DMS 273 (cell line): ENCODE measurements around the gene HHIPL1.

ENCODE experiments used
- DNase-seq: peaks from one replicate; lab custom pipeline; 2025; ENCODE audit not compliant: unreplicated experiment; lab: John Stamatoyannopoulos, UW

Gene HHIPL1

DNA sequence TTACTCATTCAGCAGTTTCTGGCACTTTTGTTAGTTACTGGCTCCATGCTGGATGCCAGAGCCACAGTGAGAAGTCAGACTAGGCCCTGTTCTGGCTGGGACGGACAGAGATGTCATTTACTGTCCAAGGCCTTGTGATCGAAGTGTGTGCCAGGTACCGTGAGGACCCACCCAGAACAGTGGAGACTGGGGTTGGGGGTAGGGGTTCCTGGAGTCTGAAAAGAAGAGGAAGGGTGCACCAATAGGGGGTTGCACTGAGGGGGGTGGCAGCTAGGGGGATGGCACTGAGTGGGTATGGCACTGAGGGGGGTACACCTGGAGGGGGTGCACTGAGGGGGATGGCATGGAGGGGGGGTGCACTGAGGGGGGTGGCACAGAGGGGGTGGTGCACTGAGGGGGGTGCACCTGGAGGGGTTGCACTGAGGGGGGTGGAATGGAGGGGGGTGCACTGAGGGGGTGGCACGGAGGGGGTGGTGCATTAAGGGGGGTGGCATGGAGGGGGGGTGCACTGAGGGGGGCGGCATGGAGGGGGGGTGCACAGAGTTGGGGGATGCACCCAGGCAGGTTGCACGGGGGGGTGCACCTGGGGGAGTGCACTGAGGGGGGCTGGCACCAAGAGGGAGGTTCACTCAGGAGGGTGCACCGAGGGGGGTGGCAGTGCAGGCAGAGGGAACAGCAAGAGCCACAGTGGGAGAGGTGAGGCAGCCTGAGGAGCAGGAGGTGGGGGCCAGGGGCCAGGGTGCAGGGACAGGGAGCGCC, 28.6 kb downstream of the HHIPL1 start:
- no peak for DNase-seq

DNA sequence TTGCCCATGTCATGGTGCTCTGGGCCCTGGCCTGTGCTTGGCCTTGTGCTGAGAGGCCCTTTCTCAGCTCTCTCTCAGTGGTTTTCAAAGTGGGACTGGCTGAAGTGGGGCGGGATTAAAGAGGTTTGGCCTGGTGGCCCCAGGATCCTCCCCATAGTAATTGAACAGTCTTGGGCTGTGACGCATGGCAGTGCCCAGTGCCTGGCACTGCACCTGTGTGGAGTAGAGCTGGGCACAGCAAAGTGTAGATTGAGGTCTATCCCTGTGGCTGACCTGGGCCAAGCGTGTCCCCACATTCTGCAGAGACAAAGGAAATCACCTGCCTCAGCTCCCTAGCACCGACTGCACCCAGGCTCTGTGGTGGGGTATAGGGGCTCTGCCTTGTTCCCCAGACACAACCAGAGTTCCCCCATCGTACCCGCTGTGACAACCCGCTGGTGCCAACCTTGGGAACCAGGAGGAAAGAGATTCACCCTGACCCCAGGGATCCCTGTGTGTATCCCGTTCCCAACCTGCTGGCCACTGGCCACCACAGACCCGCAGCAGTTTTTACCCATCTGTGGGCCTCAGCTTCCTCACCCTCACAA, 29.2 kb downstream of the HHIPL1 start:
- DNase-seq, result no peak

DNA sequence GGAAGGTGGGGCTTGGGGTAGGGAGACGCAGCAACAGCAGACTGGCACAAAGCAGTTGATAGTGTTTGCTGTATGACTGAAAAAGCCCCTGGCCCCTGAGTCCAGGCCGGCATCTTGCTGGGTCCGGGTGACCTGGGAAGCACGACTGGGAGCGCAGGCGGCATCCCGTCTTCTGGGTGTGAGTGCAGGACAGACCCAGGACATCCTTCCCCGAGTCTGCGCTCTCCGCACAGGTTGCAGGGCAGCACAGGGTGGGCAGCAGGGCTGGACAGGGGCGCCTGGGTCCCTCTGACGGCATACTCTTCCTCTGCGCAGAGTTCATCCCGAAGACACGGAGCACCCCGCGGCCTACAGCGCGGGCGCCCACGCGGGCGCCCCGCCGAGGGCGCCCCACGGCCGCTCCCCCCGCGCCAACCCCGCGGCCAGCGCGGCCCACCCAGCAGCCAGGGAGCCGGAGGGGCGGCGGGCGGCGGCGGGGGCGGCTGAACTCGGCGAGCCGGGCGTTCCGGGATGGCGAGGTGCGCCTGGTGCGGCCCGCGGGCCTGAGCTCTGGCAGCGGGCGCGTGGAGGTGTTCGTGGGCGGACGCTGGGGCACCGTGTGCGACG, 29.9 kb downstream of the HHIPL1 start:
- no peak for DNase-seq

DNA sequence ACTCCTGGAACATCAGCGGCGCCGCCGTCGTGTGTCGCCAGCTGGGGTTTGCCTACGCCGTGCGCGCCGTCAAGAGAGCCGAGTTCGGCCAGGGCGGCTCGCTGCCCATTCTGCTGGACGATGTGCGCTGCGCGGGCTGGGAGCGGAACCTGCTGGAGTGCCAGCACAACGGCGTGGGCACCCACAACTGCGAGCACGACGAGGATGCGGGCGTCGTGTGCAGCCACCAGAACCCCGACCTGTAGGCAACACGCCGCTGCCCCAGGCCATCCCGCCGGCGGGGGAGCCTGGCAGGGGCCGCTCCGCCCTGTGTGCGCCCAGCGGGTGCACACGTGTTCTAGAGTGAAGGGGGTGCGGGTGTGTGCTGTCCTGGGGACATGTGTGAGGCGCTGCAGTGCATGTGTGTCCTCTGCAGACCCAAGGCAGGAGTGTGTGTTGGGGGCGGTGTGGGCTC, 30.5 kb downstream of the HHIPL1 start:
- no peak for DNase-seq

DNA sequence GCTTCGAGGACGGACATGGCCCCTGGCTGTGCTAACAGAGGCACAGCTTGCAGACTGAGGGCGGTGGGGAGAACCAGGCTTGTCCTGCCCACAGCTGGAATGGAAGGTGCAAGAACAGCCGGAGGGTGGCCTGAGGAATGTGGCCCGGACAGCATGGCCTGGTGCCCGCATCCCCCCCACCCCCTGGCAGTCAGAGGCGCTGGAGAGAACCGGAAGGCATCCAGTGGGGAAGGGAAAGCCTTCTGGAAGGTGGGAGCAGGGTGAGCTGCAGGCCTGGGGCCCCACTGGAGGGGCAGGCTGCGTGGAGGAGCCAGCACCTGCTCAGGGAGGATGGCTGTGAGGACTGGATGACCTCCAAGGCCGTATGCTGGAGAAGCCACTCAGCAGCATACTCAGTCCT, 31.0 kb downstream of the HHIPL1 start:
- no peak for DNase-seq

DNA sequence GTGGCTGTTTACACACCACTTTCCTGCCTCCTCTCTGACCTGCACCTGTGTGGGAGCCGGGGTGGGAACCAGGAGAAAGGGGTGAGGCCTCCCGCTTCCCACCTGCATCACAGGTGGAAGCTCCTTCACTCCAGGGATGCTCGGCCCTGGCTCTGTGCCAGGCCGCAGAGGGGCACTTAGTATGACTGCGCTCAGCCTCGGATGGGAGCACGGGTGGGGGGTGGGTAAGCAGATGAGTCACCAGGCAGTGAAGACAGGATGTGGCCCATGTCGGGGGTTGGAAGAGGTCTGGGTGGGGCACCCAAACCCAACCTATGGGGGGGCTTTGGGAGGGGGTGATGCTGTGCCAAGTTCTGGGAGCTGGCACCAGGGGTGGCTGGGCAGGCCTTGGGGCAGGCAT, 31.7 kb downstream of the HHIPL1 start:
- DNase-seq, result no peak

DNA sequence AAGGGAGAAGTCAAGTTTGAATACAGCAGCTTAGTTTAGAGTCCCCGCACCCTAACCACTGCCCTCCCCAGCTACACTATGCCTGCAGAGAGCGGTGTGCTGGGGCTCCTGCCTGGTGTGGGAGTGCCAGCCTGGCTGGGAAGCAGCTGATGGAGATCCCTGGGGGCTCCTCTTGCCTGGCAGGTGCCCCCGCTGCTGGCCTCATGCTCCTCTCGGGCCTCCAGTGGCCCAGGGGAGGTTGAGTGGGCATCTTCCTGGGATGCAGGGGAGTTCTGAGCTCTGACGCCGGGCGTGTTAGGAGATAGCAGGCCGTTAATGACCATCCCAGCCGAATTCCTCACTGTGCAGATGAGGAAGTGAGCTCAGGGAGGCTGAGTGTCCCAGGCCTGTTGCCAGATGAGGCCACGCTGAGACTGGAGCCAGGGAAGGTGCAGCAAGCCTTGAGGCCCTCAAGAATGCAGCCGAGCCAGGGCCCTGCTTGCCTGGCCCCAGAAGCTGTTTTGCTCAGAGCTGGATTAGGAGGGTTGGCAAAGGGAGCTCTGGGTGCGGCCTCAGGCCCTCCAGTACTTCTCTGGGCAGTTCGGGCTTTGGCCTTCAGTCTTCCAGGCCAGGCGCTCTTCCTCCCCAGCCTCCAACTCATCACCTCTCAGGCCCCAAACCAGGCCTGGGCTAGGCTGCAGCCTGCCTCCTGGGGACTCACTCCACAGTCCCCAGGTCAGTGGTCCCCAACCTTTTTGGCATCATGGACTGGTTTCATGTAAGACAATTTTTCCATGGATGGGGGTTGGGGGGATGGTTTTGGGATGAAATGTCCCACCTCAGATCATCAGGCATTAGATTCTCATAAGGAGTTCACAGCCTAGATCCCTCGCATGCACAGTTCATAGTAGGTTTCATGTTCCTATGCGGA, 32.6 kb downstream of the HHIPL1 start:
- DNase-seq, result no peak

DNA sequence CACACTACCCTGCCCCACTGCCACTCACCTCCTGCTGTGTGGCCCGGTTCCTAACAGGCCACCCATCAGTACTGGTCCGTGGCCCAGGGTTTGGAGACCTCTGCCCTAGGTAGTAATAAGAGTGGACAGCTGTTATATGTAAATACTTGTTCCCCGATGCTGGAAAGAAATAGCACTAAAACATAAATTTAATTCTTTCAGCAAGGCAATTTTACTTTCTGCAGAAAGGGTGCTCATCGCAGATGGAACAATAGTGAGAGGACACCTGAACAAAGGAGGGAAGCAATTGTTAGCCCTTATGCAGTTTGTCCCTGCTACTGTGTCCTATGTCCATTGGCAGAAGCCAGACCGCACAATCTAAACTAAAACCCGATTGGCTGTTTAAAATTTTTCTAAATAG, 33.3 kb downstream of the HHIPL1 start:
- no peak for DNase-seq

DNA sequence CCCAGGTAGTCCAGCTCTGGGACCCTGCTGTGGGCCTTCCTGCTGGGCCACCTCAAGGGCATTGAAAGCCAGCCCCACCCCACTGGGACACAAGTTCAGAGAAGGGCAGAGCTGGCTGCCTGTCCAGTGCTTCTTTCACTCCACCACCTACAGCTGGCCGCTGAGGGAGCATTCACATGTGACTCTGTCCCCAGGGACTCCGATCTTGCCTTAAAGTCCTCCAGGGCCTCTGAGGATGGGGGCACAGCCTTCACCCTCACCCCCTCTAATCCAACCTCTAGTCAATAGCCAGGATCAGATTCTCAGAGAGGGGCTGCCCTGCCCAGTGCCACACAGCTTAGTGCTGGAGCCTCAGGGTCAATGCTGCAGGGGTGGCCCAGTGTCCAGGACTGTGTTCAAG, 34.2 kb downstream of the HHIPL1 start:
- no peak for DNase-seq

DNA sequence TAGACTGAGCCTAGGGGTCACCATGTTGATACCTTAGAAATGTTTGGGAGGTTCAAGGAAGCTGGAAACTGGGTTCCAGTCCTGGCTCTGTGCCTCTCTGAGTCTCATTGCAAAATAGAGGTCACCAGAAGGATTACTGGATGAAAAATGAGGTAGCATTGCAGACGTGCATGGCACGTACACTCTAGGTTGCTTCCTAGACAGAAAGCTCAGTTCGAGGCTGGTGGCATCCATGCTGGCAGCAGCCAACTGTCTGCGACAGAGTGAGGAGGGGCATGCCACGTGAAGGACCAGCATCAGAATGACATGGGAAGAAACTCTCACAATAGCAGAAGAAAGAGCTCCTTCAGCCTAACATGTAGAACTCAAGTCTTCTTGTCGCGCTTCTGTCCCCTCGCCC, 34.6 kb downstream of the HHIPL1 start:
- DNase-seq, result no peak

DNA sequence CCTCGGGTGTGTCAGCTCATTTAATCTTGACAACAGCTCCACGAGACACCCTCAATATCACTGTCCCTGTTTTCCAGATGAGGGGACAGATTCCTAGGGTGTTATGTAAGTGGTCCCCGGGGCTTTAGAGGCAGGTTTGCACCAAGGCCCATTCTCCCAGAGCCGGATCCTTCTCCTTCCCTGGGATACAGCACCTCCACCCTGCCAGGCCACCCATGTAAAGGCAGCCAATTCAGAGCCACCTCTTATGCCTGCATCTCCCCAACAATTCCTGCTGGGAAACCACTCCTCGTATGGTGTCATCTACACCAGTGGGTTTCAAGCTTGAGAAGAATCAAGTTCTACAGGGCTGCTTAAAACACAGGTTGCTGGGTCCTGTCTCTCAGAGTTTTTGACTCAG, 35.1 kb downstream of the HHIPL1 start:
- DNase-seq, result no peak

DNA sequence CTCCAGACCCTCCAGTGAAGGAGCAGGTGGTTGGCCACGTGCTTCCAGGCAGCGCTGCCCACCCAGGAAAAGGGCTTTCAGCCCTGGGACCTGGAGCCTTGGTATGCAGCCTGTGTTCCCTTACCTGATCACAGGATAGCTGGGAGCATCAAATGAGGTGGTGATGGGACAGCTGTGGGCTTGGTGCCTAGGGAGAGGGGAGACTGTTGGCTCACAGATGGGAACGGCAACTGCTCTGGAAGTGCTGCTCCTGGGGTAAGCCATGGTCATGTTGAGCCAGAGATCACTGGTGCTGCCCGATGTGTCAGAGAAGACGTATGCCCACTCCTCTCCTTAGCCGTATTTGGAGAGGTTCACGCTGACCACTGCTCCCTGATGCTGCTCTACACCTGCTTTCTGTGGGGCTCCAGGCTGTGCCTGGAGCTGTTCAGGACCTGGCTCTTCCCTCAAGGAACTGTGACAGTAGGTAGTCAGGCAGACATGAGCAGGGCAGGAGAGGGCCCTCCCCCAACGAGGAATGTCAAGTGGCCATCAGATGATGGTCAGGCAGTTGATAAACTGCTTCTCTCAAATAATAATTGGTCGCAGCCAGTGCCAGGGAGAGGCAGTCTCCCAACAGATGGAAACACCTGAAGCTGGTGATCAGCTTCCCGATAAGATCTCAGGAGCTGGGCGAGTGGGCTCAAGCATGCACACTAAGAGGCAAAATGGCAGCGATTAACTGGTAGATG, 36.3 kb downstream of the HHIPL1 start:
- no peak for DNase-seq

DNA sequence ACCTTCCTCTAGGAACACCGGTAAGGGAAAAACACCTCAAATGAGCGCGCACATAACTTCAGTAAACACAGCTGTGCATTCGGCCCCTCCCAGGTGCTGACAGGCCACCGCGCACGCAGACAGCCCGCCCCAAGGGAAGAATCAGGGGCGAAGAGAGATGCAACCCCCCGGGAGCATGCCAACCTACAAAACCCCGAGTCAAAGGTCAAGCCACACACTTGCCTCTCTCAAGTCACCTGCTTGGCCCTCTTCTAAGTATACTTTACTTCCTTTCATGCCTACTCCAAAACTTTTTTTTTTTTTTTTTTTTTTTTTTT, 36.9 kb downstream of the HHIPL1 start:
- no peak for DNase-seq

DNA sequence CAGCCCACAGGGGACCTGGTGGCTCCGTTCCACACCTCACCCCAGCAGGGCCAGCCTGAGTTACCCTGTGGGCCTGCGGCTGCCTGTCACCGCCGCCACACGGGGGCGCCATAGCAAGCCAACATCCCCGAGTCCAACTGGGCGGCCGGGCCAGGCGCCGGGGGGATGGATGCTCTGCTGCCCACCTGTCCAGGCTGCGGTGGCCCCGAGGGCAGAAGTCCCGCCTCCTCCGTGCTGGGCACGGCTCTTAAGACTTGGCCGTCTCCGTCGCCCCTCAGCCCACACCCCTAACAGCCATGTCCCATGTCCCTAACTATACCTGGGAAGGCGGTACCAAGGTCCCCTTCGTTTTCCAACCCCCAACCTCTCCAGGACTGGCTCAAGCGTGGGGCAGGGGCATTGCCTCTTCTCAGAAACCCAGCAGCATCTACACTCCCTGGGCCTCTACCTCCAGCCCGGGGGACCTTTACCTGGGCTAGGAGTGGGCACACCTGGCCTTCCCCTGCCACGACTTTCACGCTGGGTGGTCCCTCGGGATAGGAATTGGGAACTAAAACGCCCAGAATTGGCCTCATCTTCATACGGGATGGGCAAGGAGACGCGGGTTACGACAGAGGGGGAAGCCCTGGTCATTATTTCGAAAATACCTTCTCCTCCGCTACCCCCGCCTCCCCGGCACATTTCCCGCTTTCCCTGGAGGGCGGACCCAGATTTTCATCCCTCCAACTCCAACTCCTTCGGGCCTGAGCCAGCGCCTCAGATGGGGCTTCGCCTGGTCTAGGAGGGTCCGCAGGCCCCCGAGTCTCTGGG, 38.1 kb downstream of the HHIPL1 start:
- DNase-seq, result peak; percentile 91

DNA sequence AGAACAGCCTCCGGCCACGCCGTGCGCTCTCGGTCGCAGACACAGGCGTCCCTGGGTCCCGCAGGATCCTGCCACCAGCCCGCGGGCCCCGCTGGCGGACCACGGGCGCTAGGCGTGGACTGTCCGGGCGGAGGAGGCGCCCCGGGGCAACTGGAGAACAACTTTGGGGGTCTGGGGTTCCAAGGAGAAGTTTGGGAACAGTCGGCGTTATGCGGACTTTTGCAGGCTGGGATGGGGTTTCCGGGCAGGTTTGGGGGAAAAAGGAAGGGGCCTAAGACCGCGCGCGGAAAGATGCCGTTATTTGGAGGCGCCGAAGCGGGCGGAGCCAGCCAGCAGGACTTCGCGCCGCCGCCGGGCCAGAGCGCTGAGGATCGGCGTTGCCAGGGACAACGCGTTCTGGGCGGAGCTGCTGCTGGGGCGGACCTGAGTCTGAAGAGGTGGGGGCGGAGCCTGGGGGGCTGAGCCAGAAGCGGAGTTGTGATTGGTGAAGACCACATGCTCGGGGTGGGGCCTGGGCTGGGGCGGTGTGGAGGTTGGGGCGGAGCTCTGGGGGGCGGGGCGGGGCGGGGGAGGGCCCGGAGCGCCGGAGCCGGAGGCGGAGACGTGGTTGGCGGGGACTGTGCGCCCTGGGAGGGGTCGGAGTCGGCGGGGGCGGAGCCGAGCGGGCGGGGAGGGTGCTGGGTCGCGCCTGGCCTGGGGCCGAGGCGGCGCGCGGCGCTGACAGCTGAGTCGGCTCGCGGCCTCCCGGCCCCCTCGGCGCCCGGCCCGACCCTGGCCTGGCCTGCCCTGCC, 38.9 kb downstream of the HHIPL1 start, which contains the start of gene CYP46A1:
Gene CYP46A1, plus strand, starts transcription at position 680 of the 791 bp plus-strand sequence. CDS start 120 bp downstream, outside the sequence.
- peak; percentile 100 for DNase-seq

DNA sequence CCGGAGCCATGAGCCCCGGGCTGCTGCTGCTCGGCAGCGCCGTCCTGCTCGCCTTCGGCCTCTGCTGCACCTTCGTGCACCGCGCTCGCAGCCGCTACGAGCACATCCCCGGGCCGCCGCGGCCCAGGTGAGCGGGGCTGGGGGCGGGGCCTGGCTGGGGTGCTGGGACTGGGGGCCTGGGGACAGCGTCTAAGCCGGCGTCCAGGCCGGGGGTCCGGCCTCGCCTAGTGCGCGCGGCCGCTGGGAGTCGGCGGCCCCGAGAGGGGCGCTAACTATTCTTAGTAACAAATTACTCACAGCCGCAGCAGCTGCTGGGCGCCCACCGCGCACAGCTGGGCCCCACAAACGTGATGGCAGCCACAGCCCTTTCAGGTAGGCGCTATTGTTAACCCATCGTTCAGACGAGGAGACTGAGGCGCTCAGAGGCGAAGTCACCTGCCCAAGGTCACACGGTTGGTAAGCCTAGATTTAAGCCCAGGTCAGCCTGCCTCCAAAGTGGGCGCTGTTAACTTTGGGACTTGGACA, 39.5 kb downstream of the HHIPL1 start:
- DNase-seq, result peak; percentile 61

DNA sequence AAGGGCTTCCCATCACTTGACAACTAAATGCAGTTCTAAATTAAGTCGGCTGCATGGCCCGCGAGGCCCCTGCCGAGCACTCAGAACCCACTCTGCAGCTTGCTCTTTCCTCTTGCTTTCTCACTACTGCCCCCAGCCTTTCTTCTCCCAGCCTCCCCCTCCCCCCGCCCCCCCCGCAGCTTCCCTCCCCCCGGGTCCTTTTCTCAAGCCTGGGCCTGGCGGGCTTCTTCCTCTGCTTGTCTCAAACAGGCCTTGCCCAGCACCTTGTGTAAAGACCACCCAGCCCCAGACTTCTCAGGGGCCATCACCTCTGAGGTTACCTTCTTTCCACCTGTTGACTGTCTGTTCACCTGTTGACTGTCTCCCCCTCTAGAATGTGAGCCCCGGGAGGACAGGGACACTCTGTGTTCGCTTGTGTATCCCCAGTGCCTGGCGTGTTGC, 40.2 kb downstream of the HHIPL1 start:
- DNase-seq, result no peak

DNA sequence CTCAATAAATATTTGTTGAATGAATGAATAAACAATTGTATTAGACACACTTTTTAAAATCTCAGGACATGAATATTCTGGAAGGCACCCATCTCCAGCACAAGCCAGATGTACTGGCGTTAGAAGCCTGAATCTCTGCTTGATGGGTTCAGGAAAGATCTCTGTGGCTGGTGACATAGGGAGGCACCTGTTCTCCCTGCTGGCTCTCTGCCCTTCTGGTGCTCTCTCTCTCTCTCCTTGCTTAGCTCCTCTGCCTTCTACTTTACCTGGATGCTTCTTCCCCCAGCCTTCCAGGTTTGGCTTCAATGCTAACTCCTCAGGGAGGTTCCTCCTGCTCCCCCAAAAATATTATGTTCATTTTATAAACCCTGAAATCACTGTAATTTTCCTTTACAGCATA, 40.7 kb downstream of the HHIPL1 start:
- DNase-seq, result no peak
